Esophagus squamous epithelium (tissue), 5 donors: ENCODE results near the gene FOXO3. TPM values are rescaled to one million over a fixed set of nuclear protein-coding genes. Genes with fewer than 3 reads are reported as not detected.

Experiments used
- DNase-seq: peaks from one replicate; lab custom pipeline; 2025; lab: John Stamatoyannopoulos, UW
- H3K27ac ChIP-seq, 4 donors: fragments of 200-600 bp; sonication (generic); one replicate each; pipeline ENCODE4 v1.5.1; 2016 to 2019; ENCODE audit warnings: mild to moderate bottlenecking in 1 of 4
- H3K27me3 ChIP-seq, 4 donors: fragments of 200-600 bp; sonication (generic); 1 replicate in 3 of 4; 2 replicates in 1 of 4; pipeline versions ENCODE4 v1.5.1 to v1.6.0; 2017 to 2021; ENCODE audit warnings: antibody characterized with exemption in 1 of 4
- H3K36me3 ChIP-seq, 3 donors: fragments of 200-600 bp; sonication (generic); one replicate each; pipeline ENCODE4 v1.5.1; 2016 to 2019
- H3K4me1 ChIP-seq, 3 donors: fragments of 200-600 bp; sonication (generic); one replicate each; pipeline ENCODE4 v1.5.1; 2017 to 2019
- H3K4me3 ChIP-seq, 4 donors: fragments of 200-600 bp; sonication (generic); 1 replicate in 3 of 4; 2 replicates in 1 of 4; pipeline ENCODE4 v1.5.1; 2016 to 2019; ENCODE audit warnings: mild to moderate bottlenecking in 2 of 4, moderate library complexity in 1 of 4
- H3K9me3 ChIP-seq, 3 donors: fragments of 200-600 bp; sonication (generic); one replicate each; pipeline ENCODE4 v1.5.1; 2016 to 2019
- CTCF ChIP-seq, 6 experiments: fragments of 450-650 bp in 4 of 6; fragments of 200-600 bp in 2 of 6; sonication (generic) in 2 of 6; IDR thresholded peaks; one replicate each; pipeline ENCODE4 v1.5.1; 2016 to 2019; ENCODE audit warnings: antibody characterized with exemption in 6 of 6, mild to moderate bottlenecking in 4 of 6, moderate library complexity in 4 of 6
- POLR2A ChIP-seq, 4 donors: fragments of 450-650 bp; IDR thresholded peaks; one replicate each; pipeline ENCODE4 v1.6.1; 2017; ENCODE audit warnings: antibody characterized with exemption in 4 of 4, mild to moderate bottlenecking in 4 of 4, moderate library complexity in 3 of 4
- WGBS, 2 donors: methylation state at CpG; one replicate each; pipeline ENCODE4 v1.1.5; 2018; 5-methylcytosine and 5-hydroxymethylcytosine counted together
- intact Hi-C: fragments of 100-400 bp; cut with DNase I; formaldehyde crosslinking; loops from one replicate; pipeline ENCODE4 v1.15.0; 2022
- total RNA-seq, 4 donors: library from RNA; depleted of rRNA; stranded (reverse); fragments of >200 nt; gene quantifications; one replicate each; pipeline ENCODE4 v1.1.0, GENCODE V29; 2016
- donor health status: DM: yes; HTN: yes; CAD: no.

Gene FOXO3
- total RNA-seq, 4 donors from 2014 or later, result 30.3 to 80.7 (median 34.3) TPM

DNA sequence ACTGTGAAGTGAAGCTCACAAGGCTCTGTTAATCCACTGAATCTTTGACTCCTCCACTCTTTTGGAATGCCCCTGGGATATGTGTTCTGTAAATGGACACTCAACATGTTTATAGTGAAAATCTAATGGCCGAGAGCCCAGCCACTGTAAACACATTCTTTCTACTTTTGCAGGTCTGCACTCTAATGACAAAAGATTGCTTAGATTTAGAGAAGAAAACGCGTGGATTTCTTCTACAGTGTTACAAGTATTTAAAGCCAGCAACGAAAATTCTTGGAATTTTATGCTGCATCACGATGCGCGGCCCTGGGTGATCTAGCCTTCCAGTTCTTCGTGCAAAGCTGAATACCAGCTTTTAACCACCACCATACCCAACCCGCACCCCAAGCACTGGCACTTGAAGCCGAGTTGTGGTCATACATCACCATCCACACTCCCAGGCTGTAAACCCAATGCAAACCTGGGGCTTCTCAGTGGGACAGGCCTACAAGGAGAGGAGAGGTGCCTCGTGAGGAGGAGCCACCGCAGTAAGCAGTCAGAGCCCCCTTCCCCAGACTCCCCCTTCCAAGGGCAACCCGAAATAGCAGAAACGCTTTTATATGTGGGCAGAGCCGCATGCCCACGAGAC, 3.7 kb upstream of the FOXO3 start:
- Histone ChIP-seq H3K27ac (peak overlapping the region; percentile 95 to 100 (median 98)), H3K9me3 (no peaks in the 10 kb centered on the region), H3K36me3 (no peaks in the 10 kb centered on the region), H3K4me1 (peaks cover 15 to 34% (median 16%) of the 10 kb centered on the region in 3 donors), H3K4me3 (peak overlapping the region; percentile 69 to 98 (median 80)), H3K27me3 (no peaks in the 10 kb centered on the region)
- TF ChIP-seq CTCF (IDR thresholded peaks at IDR 0.05) (no peak), POLR2A (IDR thresholded peaks at IDR 0.05) (no peak)
- DNase-seq, result no peak
- 45 to 65% methylated on average over 10 to 15 of the region's 16 CpGs for WGBS, 2 donors
- intact Hi-C loops, result loop anchor here (10.0 kb wide), 1 partner anchor 448 kb away; no protein-coding TSS in a partner anchor

DNA sequence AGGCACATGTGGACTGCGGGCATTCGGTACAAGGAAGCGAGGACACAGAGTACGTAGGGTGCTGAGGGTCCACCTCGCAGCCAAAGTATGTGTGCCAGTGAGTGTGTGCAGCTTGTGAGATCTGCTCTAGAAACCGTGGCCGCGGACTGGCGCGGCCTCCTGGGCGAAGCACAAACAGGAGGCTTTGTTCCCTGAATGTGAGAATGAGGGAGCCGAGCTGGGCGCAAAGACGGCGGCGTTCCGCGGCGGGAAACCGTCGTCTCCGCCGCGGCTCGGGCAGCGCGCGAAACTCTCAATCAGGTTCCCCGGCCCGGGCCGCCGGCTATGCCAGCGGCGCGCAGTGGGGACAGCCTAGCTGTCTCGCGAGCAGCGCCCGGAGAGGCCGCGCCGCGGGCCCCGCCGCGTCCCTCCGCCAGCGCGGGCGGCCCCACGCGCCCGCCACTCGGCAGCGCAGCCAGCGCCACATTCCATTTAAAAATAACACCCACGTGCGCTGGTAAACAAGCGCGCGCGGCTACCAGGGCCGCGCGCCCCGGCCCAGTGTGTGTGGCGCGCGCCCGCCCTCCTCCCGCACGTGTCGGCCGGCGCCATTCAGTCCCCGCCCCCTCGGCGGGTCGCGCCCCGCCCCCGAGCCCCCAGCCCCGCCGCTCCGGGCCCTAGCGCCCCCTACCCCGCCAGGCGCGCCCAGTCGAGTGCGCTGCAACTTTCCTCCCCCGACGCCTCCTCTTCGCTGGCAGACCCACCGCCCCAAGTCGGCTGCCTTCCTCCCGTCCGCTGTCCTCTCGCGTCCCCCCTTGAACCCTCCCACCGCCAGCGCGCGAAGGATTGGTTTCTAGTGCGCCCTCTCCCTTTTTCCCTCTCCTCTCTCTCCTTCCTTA, 3.0 kb upstream of the FOXO3 start:
- Histone ChIP-seq H3K27me3 (no peaks in the 10 kb centered on the region), H3K4me1 (peaks cover 15 to 42% (median 16%) of the 10 kb centered on the region in 3 donors), H3K27ac (peak overlapping the region; percentile 95 to 100 (median 98)), H3K9me3 (no peaks in the 10 kb centered on the region), H3K36me3 (no peaks in the 10 kb centered on the region), H3K4me3 (peak overlapping the region; percentile 69 to 98 (median 80))
- 1% methylated on average over 28 to 39 of the region's 105 CpGs for WGBS, 2 donors
- peak; percentile 48 for DNase-seq
- TF ChIP-seq CTCF (IDR thresholded peaks at IDR 0.05) (no peak), POLR2A (IDR thresholded peaks at IDR 0.05) (peak in 2 of 4 donors; percentile 42 to 45)
- intact Hi-C loops, result loop anchor here (10.0 kb wide), 1 partner anchor 447 kb away; no protein-coding TSS in a partner anchor

DNA sequence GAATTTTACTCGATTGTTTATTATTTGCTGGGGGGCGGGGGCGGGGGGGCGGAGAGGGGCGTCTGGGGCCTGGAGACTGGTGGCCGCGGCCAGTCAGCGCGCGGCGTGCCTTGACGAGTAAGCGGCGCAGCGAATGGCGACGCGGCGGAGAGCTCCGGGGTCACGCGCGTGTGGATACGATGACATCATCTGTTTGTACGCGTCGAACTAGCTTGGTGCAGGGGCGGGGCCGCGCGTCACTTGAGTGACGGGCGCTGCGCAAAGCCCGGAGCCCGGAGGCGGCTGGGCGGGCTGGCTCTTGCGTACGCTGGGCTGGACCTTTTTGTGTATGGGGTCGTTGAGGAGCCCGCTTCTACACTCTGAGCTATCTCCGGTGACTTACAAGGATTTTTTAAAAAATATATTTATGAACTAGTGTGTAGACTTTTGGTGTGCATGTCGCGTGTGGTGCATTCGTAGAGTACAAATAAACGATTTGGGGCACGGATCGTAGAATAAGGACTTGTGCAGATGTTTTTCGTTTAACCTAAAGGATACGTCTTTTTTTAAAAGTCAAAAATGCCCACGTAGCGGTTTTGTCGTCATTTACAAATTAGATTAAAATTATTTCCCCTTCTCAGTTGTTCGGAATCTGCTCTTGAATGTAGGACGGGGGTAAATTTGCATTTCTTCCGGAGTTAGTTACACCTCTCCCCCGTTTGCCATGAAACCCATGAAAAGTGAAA, 2.2 kb upstream of the FOXO3 start:
- DNase-seq, result peak; percentile 91
- no peak for TF ChIP-seq CTCF (IDR thresholded peaks at IDR 0.05)
- peak in 3 of 4 donors; percentile 28 to 86 (median 81) for TF ChIP-seq POLR2A (IDR thresholded peaks at IDR 0.05)
- Histone ChIP-seq H3K27me3 (no peaks in the 10 kb centered on the region), H3K36me3 (no peaks in the 10 kb centered on the region), H3K9me3 (no peaks in the 10 kb centered on the region), H3K4me3 (peak overlapping the region; percentile 69 to 98 (median 80)), H3K4me1 (peaks cover 15 to 50% (median 16%) of the 10 kb centered on the region in 3 donors), H3K27ac (peak overlapping the region; percentile 95 to 100 (median 98))
- 0% methylated on average over 24 to 33 of the region's 58 CpGs for WGBS, 2 donors
- intact Hi-C loops, result loop anchor here (10.0 kb wide), 1 partner anchor 446 kb away; no protein-coding TSS in a partner anchor

DNA sequence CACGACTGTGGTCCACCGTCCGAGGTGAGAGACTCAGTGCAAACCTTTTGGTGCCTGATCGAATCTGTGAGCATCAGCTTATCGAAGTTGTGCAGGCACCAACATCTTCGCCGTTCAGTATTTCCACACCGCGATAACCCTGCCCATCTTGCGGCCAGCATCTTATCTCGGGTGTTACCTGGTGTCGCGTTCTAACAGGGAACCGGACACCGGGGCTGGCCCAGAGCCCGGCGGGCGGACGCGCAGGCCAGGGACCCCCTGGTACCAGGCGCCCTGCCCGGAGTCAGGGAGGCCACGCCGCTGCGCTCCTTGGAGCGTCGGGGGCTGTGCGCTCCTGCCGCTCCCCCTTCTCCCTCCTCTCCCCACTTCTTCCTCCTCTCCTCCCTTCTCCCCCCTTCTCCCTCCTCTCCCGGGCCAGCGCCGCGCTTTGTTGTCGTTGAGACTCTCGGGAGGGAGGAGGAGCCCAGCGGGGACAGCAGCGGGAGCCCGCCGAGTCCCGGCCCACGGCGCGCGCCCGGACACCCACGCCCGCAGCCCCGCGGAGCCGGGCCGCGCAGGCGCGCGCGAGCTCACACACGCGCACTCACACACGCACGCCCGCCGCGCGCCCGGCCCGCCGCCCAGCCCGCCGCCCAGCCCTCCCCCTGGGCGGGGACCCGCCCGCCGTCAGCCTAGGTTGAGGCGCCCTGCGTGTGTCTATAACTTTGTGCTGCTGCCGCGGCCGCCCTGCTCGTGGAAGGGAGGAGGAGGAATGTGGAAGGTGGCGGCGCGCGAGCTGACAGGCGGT, 1.4 kb upstream of the FOXO3 start:
- no peak for TF ChIP-seq CTCF (IDR thresholded peaks at IDR 0.05)
- TF ChIP-seq POLR2A (IDR thresholded peaks at IDR 0.05), result peak in 3 of 4 donors; percentile 12 to 94 (median 31)
- H3K9me3 ChIP-seq, result no peaks in the 10 kb centered on the region
- peaks cover 18 to 57% (median 21%) of the 10 kb centered on the region in 3 donors for H3K4me1 ChIP-seq
- WGBS, 2 donors, result 0 to 1% methylated on average over 15 to 39 of the region's 84 CpGs
- no peaks in the 10 kb centered on the region for H3K36me3 ChIP-seq
- no peaks in the 10 kb centered on the region for H3K27me3 ChIP-seq
- DNase-seq, result peak; percentile 66
- intact Hi-C loops, result loop anchor here (10.0 kb wide), 1 partner anchor 446 kb away; no protein-coding TSS in a partner anchor
- peak overlapping the region; percentile 95 to 100 (median 98) for H3K27ac ChIP-seq
- H3K4me3 ChIP-seq, result peak overlapping the region; percentile 69 to 98 (median 80)
